NCI-H2029 (cell line): Measurements from ENCODE around the gene FER.
"Not testable (repeated sequence)": the region's sequence is repeated elsewhere in the genome, so short reads cannot be mapped to it uniquely, and the experiment has no call there.

Experiments used
- DNase-seq: peaks from one replicate; lab custom pipeline; 2025; lab: John Stamatoyannopoulos, UW

Gene FER

DNA sequence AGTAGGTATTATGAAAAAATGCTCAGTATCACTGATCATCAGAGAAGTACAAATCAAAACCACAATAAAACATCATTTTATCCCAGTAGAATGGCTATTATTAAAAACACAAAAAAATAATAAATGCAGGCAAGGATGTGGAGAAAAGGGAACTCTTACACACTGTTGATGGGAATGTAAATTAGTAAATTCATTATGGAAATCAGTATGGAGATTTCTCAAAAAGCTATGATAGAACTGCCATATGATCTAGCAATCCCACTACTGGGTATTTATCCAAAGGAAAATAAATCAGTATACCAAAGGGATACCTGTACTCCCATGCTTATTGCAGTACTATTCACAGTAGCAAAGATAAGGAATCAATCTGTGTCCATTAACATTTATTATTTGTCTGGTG lies 209.6 kb downstream of the FER start:
- DNase-seq = no peak

GRCh38 chr5:108966910-108967309 lies 219.2 kb downstream of the FER start:
- no peak for DNase-seq

GRCh38 chr5:108974594-108974993 lies 226.9 kb downstream of the FER start:
- no peak for DNase-seq

DNA sequence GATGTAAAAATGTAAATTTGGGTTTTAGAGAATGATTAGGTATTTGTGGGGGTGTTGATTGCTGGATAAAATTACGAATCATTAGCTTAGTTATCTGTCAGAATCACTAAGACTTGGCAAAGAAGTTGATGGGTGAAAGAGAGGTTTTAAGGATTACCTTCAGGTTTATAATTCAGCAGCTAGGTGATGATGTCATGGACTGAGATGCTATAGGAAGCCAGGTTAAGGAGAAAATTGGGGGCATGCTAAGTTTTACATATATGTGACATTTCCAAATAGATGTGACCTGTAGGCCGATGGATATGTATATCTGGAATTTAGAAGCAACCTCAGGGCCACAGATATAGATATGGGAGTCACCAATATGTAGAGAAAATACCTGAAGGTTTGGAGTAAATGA lies 228.0 kb downstream of the FER start:
- DNase-seq = no peak

DNA sequence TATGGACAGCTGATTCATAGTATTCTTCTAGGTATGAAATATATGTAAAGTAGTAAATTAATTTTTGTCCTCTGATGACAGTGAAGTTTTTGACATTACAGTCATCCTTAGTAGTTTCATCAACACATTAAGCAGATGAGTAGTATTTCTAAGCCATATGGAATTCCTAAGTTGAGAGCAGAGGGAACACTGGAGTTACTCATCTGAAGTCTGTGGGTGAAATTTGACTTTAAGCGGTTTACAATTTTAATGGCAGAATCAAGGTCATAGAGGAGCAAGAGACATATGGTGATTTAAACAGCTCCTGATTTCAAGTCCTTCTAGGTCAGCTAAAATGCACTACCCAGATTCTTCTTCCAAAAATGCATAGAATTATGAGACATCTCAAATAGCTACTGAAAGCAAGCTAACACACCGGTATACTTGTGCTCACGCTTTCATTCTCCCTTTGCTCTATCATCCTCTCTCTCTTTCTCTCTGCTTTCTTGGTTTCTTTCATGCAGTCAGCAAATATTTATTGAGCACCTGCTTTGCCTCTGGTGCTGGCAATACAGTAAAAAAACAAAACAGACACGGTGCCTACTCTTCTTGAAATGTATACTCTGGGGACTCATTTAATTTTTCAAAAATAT lies 235.9 kb downstream of the FER start:
- DNase-seq = no peak

GRCh38 chr5:108989761-108990392 lies 242.2 kb downstream of the FER start:
- DNase-seq = no peak

DNA sequence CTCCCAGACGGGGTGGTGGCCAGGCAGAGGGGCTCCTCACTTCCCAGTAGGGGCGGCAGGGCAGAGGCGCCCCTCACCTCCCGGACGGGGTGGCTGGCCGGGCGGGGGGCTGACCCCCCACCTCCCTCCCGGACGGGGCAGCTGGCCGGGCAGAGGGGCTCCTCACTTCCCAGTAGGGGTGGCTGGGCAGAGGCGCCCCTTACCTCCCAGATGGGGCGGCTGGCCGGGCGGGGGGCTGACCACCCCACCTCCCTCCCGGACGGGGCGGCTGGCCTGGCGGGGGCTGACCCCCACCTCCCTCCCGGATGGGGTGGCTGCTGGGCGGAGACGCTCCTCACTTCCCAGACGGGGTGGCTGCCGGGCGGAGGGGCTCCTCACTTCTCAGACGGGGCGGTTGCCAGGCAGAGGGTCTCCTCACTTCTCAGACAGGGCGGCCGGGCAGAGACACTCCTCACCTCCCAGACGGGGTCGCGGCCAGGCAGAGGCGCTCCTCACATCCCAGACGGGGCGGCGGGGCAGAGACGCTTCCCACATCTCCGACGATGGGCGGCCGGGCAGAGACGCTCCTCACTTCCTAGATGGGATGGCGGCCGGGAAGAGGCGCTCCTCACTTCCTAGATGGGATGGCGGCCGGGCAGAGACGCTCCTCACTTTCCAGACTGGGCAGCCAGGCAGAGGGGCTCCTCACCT lies 244.8 kb downstream of the FER start:
- DNase-seq = not testable (repeated sequence)

GRCh38 chr5:108993440-108993839 lies 245.7 kb downstream of the FER start:
- not testable (repeated sequence) for DNase-seq

DNA sequence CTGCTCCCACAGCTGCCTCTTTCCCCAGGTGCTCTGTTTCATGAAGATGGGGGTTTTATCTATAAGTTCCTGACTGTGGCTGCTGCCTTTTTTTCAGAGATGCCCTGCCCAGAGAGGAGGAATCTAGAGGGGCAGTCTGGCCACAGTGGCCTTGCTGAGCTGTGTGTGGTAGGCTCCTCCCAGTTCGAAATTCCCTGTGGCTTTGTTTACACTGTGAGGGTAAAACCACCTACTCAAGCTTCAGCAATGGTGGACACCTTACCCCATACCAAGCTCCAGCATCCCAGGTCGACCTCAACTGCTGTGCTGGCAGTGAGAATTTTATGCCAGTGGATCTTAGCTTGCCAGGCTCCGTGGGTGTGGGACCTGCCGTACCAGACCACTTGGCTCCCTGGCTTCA lies 250.0 kb downstream of the FER start:
- no peak for DNase-seq

DNA sequence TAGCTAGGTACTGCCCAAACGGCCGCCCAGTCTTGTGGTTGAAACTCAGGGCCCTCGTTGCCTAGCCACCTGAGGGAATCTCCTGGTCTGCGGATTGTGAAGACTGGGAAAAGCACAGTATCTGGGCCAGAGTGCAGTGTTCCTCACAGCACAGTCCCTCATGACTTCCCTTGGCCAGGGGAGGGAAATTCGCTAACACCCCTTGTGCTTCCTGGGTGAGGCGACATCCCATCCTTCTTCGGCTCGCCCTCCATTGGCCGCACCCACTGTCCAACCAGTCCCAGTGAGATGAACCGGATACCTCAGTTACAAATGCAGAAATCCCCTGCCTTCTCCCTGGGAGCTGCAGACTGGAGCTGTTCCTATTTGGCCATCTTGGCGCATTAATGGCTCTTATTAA lies 250.5 kb downstream of the FER start:
- no peak for DNase-seq

DNA sequence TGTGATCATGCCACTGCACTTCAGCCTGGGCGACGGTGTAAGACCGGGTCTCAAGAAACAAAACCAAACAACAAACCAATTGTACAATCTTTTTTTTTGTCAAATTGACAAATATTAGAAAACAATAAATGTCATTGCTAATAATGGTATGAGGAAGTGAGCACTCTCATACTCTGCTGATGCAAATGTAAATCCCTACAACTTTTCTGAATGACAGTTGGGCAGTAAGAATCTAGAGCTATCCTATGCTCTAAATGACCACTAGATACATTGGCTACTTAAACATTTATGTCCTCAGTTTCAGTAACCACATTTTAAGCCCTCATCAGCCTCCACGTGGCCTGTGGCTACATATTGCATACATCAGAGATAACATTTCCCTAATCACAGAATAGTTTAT lies 256.2 kb downstream of the FER start:
- DNase-seq = no peak

DNA sequence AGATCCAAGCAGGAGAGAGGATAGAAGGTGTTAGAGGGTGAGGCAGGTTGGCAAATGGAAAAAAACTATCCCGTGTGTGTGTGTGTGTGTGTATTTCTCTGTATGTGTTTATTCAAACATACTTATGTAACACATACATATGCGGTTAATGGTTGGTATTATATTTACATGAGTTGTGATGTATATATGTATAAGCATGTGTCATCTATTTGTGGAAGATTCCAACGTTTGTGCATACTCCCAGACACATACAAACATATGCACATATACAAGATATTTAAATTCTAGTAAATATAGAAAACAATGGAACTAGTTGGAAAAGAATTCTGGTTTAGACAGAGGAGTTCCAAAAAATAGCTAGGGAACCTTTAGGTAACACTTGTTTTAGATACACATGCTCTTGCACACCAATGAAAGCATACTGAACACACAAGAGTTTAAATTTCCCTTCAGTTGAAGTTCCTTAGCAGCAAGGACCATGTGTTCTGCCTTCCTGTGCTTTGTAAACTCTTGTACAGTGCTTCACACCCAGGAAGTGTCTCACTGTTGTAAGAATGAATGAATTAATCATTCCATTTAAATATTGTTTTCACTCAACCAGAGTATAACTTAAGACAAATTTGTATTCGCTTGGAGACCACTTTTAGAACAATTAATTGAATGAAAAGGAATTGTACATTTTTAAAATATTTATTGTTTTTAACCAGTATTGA lies 257.8 kb downstream of the FER start:
- no peak for DNase-seq

GRCh38 chr5:109006129-109006528 lies 258.4 kb downstream of the FER start:
- no peak for DNase-seq

DNA sequence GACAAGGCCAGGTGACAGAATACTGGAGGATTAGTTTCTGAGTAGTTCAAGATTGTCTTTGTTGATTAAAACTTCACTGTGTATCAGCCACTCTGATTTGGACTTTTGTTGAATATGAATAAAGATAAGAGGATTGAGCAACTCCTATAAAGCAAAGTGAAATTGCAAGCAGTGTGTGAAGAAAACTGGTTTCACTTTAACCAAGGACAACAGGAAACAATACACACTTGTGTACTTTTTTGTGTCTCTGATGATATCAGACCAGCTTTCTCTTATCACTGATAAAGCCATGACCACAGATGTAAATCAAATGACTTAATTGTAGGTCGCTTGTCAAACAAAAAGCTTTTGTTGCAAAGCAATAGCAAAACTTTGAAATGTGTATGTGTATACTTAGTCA lies 268.6 kb downstream of the FER start:
- DNase-seq = no peak

GRCh38 chr5:109022056-109022455 lies 274.4 kb downstream of the FER start:
- no peak for DNase-seq

DNA sequence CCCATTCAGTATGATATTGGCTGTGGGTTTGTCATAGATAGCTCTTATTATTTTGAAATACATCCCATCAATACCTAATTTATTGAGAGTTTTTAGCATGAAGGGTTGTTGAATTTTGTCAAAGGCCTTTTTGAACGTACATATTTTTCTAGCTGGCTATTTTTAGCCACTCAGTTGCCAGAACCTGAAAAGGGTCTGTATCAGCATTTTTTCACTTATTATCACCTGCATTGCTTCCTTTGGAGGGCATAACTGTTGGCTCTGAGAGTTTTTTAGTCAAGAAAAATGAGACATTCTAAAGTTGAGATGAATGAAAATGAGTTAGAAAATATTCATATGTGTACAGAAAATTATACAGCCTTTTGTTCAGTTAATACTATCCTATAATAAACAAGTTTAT lies 278.0 kb downstream of the FER start:
- not testable (repeated sequence) for DNase-seq

DNA sequence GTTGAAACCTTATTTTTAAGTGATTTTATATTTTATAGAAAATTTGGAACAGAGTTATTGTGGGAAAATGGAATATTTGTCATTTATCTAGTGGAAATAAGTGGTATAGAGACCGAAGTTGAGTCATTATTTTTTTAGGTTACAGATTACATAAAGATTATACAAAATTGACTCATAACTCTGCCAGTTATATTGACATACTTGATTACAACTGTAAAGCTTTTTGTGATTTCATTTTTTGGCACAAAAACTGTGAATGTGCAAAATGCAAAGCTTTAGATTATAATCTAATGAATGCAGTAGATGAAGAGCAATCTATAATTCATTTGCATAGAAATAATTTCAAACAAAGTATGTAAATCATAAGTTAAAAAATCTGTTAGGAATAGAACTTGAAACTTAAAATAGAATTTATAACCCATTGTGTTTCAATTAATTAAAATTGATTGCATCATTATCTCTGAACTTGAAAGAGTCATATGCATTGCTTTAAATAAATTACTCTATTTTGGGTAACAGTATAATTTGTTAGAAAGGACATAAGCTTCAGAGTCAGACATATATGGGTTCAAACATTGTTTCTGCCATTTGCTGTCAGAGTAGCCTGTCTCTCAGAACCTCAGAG lies 280.4 kb downstream of the FER start:
- no peak for DNase-seq

- no peak for DNase-seq
These were observed 281.1 kb downstream of the FER start for GRCh38 chr5:109028608-109029299.

DNA sequence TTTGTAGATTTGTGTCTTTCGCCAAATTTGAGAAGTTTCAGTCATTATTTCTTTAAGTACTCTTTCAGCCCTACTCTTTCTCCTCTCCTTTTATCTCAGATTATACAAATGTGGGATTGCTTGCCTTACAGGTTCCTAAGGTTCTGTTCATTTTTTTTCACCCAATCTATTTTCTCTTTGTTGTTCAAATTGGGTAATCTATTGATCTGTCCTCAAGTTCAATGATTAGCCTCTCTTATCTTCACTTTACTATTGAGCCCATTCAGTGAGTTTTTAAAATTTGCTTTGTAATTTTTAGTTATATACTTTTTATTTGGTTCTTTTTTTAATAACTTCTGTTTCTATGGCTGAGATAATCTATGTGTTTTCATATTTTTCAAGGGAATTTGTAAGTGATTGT lies 282.1 kb downstream of the FER start:
- no peak for DNase-seq

DNA sequence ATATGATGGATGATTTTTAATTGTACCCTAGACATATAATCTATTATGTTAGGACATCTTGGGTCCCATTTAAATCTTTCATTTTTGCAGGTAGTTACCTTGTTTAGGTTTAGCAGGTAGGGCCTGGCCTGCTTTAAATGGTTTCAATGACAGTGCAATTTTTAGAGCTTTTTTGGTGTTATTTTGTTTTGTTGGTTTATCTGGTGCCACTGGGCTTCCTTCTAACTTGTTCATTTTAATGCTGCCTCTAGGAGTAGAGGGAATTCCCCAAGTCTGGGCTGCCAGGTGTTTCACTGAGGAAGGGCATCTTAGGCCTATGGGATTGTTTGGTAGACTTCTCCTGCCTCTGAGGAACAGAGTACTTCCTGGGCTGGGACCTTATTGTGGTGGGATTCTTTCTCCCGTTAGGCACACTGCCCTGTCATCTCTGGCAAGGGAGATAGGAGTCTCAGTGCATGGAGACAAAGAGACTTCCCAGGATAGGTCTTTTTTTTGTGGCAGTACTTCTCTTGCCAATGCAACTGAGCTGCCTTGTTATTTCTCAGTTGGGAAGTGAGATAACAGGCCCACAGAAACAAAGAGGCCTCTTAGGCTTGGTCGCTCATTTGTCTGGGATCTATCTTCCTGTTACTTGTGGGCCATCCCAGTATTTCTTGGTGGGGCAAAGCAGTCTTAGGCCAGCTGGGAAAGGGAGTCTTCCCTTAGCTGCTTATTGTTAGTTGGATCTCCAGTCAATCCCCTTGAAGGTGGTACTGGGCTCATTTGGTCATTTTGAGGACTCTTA lies 282.9 kb downstream of the FER start:
- DNase-seq = no peak

DNA sequence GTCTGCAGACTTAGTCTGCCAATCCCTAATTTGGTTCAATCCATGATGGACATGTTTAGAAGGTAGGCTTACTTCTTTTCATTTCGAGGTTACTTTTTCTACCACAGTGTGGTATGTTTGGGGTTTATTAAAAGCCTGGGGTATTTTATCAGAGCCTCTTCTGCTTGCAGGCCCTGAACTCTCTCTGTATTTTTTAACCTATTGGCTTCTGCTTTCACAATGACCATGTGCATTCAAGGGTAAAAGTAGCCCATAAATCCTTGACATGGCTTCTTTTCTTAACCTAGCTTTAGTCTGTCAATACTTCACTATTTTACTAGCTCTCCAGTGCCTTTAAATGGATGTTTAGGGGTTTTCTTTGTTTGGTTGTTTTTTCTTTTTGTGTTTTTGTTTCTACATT lies 286.6 kb downstream of the FER start:
- DNase-seq = no peak
